Stimulated activated naive CD4-positive, alpha-beta T cell (primary cell): Measurements from ENCODE around the gene TWF2.

Experiments used
- DNase-seq, 6 experiments: peaks; one replicate each; lab custom pipeline; 2025; lab: John Stamatoyannopoulos, UW

The TWF2 gene

DNA sequence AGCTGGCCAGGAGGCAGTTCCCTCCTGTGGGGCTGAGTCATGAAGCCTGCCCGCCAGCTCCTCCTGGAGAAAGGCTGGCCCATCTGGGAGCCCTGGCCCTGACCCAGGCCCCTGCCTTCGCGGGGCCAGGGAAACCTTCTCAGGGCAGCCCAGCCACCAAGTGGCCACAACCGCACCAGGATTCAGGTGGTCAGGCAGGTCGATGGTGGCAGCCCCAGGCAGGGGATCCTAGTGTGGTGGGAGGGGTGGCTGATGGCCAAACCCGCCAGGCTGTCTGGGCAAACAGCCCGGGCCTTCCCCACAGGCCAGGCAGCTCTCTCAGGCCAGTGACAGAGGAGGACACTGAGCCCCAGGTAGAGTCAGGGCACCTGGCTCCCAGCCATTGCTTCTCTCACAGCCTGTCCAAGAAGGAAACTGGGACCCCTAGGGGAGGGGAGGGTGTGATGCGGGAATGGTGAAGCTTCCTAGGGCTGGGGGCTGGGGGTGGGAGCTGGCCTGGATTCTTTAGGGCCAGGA, 1.2 kb downstream of the TWF2 start:
- no peak for DNase-seq

DNA sequence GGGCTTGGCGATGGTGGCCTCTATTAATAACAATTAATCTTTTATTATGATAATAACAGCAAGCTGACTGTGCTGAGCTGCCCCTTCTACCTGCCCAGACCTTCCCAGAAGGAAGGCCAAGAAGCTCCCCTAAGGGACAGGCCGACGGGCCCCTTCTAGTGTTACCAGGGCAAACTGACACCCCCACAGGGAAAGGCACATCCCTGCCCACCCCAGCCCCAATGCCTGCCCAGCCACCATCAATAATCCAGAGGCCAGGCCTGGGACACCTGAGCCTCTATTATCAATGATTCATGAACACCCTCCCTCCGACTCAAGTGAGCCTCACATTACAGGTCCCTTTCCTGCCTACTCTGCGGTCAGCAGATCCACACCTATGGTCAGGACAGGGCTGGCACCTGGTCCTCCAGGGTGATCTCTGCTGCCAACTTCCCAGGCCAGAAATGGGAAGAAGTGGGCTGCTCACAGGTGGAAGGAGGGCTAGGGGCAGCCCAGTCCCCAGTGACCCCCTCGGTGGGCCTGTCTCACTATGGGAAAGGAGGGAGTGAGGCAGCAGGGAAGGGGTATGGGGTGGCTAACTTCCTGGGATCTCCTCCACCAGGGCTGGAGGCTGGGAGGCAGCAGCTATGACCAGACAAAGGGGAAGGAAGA, 1.8 kb downstream of the TWF2 start:
- no peak for DNase-seq

DNA sequence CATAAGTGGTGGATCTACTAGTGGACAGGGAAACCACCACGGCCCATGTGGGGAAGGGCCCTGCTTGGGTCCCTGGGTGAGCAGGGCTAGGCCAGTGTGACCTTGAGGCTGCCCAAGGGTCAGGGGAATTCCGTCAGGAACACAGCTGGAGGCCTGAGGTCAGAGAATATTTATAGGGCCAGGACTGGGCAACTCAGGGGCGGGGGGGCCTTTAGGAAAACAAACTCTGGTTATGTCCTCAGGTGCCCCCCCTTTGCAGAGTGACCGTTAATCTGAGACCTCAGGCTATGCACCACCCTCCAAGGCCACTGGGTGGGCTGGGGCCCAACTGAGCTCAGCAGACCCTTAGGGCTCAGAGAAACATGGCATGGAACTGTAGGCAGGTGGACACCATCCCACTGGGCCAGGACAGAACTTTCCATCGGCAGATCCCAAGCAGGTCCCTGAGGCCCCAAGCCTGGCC, 2.5 kb downstream of the TWF2 start:
- no peak for DNase-seq

DNA sequence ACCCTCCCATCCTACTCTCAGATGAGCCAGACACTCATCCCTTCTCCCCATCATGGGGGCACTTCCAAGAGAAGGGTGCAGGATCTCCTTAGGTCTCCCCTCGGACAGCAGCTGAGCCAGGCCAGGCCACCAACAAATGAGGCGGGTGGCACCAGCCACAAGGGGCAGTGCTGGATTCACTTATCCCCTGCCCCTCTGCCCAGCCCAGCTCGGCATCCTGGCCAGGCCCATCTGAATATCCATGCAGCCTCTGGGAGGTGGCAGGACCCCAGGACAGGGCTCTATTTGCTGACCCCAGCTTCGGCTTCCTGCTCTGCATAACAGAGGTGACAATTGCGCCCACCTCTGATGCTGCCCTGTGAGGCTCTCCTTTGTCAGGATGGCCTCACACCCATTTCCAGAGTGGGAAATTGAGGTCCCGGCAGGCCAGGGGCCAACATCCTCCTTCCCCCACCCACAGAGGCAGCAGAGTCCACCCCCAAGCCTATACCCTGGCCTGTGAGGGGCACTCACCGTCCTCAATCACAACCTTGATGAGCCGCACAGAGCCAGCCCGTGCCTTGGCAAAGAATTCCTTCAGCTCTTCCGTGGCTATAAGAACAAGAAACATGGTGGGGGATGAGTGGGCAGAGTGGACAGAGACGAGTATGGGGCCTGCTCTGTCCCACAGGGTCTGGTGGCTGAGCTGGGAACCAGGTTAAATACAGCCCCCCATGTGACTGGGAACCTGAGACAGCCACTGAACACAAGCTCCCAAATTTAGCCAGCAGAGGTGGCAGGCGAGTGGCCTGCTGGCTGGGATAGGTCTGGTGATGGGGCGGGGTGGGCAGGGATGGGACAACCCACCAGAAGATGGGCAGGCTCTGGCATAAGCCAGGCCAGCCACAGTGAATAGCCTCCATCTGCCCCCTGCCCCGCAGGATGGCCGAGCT, 4.2 kb downstream of the TWF2 start:
- no peak for DNase-seq

DNA sequence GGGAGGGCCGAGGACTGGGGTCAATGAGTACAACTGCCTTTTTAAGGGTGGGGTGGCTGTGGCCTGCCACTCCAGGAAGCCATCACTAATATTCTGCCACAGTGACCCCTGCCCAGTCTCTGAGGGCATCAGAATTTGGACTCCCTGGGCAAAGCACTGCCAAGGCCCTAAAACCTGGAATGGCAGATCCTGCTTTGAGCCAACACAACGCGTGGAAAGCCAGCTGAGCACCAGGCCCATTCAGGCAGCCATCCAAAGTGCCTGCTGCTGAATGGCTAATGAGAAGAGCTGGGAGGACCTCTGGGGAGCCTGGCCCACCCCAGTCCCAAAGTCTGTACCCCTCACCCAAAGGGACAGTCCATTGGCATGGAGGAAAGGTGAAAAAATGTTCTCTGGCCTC, 5.0 kb downstream of the TWF2 start:
- DNase-seq: no peak

DNA sequence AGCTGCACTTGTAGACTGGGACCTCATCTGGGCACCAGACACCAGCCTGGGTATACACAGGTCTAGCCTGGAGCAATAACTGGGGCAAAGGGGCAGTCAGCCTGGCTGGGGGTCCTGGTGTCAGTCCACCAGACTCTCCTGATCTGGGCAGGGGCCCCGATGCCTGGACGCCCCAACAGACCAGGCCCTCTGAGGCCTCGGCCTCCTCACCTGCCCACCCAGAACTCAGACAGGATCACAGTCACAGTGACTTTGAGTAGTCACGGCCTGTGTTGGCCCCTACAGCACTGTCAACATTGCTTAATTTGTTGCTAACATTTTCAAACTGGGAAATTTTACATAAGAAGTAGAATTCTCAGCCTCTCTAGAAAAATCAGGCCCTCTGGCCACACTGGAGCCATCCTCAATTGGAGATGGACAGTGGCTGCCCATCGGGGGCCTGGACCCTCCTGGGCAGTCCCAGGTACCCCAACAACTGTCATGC, 5.8 kb downstream of the TWF2 start:
- no peak for DNase-seq

DNA sequence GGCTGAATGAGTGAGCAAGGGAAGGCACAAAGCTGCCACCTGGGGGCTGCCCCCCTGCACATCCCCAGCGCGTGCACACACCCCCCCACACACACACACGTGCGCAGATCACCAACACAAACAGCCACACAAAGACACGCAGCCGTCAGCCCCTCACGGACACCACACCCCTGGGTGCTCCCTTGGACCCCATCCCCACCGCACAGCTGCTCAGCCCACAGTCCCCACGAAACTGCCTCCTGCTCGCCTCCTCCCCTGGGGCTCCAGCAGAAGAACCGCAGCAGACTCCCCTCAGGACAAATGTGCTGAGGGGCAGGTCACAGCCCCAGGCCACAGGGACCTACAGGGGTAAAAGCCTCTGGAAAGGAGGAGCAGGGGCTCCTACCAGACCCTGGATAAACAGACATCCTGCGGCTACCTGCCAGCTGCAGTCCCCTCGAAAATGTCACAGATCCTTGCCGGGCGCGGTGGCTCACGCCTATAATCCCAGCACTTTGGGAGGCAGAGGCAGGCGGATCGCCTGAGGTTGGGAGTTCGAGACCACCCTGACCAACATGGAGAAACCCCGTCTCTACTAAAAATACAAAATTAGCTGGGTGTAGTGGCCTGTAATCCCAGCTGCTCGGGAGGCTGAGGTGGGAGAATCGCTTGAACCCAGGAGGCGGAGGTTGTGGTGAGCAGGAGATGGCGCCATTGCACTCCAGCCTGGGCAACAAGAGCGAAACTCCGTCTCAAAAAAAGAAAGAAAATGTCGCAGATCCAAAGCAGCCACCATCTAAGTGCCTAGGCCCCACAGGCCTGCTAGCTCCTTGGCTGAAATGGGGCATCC, 6.5 kb downstream of the TWF2 start:
- peak in 2 of 6 experiments; percentile 42 to 51 for DNase-seq

DNA sequence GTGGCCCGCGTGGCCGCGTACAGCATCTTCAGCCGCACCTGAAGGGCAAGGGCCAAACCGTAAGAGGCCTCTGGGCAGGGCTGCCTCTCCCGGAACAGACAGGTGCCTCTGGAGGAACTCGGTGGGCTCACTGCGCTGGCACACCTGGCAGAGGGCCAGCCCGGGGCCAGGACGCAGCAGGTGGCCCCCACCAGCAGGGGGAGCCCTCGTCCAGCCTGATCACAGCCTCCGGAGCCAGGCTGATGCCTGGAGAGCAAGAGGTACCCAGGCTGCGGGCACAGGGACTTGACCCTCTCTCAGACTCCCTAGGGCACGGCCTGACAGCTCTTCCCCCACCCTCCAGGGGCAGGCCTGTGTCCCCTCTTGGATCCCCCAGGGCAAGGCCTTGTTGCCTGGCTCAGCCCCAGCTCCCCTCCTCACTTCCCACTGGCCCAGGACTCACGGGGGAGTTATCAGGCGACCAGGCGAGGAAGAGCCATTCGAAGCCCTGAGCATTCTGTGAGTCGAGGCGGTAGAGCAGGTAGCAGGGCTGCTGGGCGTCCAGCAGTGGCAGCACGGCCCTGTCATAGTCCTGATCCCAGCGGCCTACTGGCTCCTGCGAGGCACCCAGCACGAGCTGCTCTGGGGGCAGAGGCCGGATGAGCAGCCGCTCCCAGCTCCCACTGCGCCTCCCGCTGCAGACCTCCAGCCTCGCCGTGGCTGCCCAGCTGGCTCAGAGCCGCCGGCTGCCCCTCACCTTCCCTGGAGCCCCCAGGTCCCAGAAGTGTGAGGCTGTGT, 7.3 kb downstream of the TWF2 start:
- peak; percentile 67 to 91 (median 88) for DNase-seq

DNA sequence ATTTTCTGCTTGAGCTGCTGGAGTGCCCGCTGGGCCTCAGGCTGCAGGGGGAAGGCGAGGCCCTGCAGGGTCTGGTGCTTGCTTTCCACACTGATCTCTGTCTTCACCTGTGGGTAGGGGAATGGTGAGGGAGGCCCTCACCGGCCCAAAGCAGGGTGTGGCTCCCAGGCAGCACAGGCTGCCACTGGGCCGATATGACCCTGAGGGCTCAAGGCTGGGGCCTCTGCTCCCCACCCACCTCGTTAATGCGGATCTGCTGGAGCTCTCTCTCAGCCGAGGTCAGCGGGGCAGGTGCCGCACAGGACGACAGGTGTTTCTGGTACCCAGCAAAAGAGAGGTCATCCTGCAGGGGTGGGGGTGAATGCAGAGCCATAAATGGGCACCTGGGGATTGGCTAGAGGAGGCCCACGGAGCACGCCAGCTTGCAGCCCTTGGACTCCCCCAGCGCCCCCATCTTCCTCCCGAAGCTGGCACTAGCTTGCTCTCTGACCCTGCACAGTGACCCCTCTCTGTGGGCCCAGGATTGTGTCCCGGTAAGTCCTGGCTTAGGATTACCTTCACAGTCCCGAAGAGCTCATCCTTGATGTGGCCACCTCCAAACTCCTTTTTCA, 8.0 kb downstream of the TWF2 start:
- no peak for DNase-seq

DNA sequence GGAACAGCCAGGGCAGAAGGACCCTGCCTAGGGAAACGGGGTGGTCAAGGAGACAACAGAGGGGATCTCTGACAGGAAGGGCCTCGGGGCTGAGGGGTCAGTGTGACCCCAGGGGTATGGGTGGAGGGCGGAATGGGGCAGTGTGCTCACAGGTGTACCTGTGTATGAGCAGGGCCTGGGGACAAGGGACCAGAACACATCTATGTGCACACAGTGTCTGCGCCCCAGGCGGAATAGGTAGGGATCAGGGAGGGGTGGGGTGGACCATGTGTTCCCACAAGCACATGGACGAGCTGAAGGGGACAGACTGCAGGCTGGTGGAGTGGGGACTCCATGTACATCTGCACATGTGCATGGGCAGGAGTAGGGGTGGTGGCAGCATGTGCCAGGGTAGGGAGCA, 8.5 kb downstream of the TWF2 start:
- no peak for DNase-seq

DNA sequence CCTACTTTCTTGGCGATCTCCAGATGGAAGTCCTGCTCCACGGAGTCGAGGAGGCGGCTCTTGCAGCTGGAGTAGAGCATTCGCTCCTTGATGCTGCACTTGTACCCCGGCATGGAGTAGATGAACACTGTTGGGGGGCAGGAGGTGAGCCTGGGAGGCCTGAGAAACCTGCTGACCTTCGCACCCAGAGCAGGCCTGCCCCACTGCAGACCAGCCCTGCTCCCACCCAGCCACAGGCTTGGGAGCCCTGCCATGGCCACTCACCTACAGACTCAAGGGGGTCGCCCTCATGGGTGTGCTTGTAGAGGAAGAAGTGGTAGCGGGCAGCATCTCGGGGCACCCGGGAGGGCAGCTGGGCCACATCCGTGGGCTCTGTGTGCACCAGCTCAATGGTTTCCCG, 9.3 kb downstream of the TWF2 start:
- no peak for DNase-seq

DNA sequence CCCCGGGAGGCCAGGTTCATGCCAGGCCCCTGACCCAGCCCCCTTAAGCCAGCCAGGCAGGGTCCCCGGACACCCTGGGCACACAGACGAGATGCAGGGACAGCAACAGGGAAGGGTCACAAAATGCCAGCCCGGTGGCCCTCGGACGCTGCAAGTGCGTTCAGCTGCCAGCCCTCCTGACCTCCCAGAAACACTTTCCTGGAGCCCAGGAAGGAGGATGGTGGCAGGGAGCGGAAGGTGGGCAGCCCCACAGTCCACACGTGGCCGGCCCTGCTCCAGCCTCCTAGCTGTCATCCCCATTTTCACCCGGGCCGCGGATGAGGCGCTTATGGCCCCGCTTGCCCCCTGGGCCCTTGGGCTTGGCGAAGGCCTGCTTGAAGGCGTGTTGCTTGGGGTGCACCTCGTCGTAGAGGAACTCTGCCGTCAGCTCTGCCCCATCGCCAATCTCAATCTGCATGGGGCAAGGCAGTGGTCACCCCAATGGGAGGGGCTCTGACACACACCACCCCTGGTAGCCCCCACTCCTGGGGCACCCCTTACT, 10.1 kb downstream of the TWF2 start:
- no peak for DNase-seq

DNA sequence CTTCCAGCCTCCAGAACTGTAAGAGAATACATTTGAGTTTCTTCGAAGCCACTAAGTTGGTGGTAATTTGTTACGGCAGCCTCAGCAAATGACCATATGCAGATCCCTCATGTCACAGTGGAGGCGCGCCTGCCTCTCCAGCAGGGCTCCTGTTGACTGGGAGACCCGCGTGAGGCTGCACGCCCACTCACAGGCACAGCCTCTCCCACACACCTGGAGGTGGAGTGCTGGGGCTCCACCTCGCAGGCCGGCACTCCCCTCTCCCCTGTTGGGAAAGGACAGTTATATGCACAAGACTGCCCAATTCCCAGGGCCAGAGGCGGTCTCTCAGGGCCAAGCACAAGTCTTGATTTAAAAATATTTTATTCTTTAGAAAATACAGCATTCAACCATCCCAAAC, 10.7 kb downstream of the TWF2 start:
- DNase-seq: no peak

DNA sequence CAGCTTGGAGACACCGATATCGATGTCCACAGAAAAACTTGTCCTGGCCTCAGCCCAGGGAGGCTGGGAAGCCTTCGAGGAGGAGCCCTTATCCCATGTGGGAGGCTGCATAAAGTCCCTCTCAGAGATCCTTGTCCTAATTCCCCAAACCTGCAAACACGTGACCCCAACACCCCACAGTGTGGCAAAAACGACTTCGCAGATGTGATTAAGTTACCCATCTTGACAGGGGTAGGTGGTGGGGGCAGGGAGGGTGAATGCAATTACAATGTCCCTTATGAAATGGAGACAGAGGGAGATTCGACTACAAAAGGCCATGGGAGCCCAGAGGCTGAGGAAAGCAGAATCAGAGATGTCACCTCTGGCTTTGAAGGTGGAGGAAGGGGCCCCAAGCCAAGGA, 11.2 kb downstream of the TWF2 start:
- no peak for DNase-seq

DNA sequence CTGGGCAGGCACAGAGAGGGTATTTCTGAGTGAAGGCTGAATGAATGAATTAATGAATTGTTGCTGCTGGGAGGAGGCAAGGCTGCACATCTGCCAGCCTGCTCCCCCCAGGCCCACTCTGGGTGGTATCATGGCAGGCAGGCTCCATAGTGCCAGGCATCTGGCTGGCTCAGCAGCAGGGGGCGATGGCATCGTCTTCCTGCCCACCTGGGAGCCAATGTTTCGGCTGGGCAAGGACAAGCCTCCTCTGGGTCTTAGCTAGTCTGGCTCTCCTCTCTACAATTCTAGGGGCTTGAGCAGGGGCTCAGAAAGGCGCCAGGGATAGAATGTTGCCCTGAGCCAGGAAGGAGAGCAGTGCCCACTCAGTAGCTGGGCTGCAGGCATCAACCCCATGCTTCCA, 11.8 kb downstream of the TWF2 start:
- DNase-seq: no peak

DNA sequence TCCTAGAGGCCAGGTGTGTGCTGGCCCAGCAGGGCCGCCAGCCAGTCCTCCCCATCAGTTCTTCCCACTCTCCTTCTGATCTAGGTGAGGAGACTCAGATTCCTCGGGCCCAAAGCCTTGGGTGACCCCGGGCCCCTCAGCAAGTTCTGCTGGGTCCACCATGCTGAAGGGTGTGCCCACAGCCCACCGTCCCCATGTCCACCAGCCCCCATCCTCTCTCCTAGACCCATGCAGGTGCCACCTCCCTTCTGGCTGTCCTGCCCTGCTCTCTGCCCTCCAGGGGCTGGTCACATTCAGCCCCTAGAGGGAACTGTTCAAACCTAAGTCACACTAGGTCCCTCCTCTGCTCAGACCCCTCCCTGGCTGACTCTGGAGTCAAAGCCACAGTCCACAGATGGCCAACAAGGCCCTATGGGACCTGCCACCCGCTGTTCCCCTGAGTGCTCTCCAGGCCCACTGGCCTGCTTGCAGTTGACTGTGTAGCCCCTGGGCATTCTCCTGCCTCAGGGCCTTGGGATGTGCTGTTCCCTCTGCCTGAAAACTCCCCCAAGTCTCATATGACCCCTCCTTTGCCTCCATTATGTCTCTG, 12.6 kb downstream of the TWF2 start:
- no peak for DNase-seq

DNA sequence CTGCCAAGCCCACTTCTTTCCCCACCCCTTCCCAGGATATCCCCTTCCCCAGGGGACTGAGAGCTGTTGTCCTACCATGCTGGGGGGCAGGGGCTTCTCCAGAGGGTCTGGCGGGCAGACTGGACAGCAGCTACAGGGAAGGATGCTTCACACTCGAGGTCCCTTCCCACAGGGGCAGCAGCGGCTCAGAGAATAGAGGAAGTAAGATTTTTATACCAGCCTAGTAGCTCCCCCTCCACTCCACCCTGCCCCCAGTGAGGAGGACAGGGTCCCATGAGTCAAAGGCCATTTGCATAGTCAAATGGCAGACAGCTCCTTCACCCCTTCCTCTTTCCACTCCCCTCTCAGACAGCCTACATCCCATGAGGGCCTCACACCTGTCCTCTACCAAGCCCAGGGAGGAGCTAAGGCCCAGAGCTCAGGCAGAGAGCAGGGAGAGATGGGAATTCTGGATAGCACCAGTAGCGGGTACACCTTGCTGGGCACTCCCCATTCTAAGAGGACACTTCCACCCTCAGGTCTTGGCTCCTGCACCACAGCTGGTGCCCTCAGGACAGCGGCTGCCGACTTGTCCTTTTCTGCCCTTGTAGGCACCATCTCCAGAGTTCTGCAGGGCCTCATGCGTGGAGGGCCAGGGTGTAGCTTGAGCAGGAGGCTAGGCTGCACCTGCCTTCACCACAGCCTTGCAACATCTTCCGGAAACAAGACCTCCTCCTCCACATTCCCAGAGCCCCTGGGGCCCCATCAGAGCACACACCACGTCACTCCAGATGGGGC, 13.3 kb downstream of the TWF2 start, which contains the start of gene TLR9:
TLR9 (minus strand) TSS at position 194 of the 777 bp plus-strand sequence; CDS start at position 78, 116 bp downstream.
- peak in 1 of 6 experiments; percentile 19 for DNase-seq

DNA sequence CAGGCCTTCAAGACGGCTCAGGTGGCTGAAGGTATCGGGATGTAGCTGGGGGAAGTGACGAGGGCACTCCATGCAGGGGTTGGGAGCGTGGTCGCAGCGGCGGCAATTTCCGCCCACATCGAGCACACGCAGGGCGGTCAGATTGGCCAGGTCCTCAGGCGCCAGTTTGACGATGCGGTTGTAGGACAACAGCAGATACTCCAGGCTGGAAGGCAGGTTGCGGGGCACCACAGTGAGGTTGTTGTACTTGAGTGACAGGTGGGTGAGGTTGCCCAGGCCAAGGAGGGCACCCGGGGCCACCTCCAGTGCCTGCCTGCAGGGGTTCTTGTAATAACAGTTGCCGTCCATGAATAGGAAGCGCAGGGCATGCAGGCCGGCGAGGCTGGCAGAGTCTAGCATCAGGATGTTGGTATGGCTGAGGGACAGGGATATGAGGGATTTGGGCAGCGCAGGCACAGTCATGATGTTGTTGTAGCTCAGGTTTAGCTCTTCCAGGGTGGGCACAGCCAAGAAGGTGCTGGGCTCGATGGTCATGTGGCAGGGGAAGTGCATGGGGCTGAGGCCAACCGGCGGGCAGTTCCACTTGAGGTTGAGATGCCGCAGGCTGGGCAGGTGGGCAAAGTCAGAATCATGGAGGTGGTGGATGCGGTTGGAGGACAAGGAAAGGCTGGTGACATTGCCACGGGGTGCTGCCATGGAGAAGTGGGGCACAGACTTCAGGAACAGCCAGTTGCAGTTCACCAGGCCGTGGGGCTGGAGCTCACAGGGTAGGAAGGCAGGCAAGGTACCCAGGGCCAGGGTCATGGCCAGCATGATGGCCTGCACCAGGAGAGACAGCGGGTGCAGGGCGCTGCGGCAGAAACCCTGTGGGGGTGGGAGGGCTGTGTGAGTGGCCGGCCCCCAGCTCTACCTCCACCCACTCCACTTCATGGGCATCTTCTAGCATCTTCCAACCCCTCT, 15.2 kb downstream of the TWF2 start:
- no peak for DNase-seq
